HepG2 (cell line): Measurements from ENCODE around the gene FITM1. TPM values are rescaled to one million over a fixed set of nuclear protein-coding genes. Genes with fewer than 3 reads are reported as not detected.

ENCODE experiments used
- ATF2 ChIP-seq: sonication (generic); formaldehyde crosslinking; IDR thresholded peaks from 2 replicates; pipeline ENCODE4 v1.4.0; 2020; ENCODE audit warnings: missing genetic modification reagents
- CREM ChIP-seq, 2 experiments: sonication (generic) in 1 of 2; formaldehyde crosslinking in 1 of 2; IDR thresholded peaks; 2 replicates each; pipeline versions ENCODE4 v1.4.0 to v1.6.1; 2016 to 2020; ENCODE audit warnings: antibody characterized with exemption in 1 of 2, mild to moderate bottlenecking in 1 of 2, missing genetic modification reagents in 1 of 2
- FOXC1 ChIP-seq: sonication (generic); formaldehyde crosslinking; IDR thresholded peaks from 2 replicates; pipeline ENCODE4 v1.8.0; 2022; ENCODE audit warnings: mild to moderate bottlenecking, missing genetic modification reagents, borderline replicate concordance
- FOXJ3 ChIP-seq: sonication (generic); formaldehyde crosslinking; IDR thresholded peaks from 2 replicates; pipeline ENCODE4 v1.4.0; 2020; ENCODE audit warnings: missing genetic modification reagents, mild to moderate bottlenecking, borderline replicate concordance
- GPBP1L1 ChIP-seq: sonication (generic); formaldehyde crosslinking; IDR thresholded peaks from 2 replicates; pipeline ENCODE4 v1.5.0; 2020; ENCODE audit warnings: mild to moderate bottlenecking, missing genetic modification reagents
- HNF4A ChIP-seq: sonication (generic); formaldehyde crosslinking; IDR thresholded peaks from 2 replicates; pipeline ENCODE4 v1.4.0; 2020; ENCODE audit warnings: missing genetic modification reagents
- IRX3 ChIP-seq: sonication (generic); formaldehyde crosslinking; IDR thresholded peaks from 2 replicates; pipeline ENCODE4 v1.8.1; 2023; ENCODE audit warnings: mild to moderate bottlenecking, low read depth, missing genetic modification reagents, borderline replicate concordance
- KMT2B ChIP-seq: IDR thresholded peaks from 2 replicates; pipeline ENCODE4 v1.6.1; 2016; ENCODE audit warnings: missing genetic modification reagents, missing compliant biosample characterization
- LCORL ChIP-seq, 2 experiments: fragments of 450-650 bp in 1 of 2; sonication (generic) in 1 of 2; formaldehyde crosslinking in 1 of 2; IDR thresholded peaks; 2 replicates each; pipeline versions ENCODE4 v1.5.0 to v1.6.1; 2017 to 2020; ENCODE audit warnings: antibody characterized with exemption in 1 of 2, missing genetic modification reagents in 1 of 2
- MAF1 ChIP-seq: sonication (generic); formaldehyde crosslinking; IDR thresholded peaks from 2 replicates; pipeline ENCODE4 v1.5.0; 2020; ENCODE audit warnings: missing genetic modification reagents, borderline replicate concordance
- NCOR1 ChIP-seq: fragments of 200-600 bp; sonication (generic); IDR thresholded peaks from 2 replicates; pipeline ENCODE4 v1.7.0; 2017; ENCODE audit warnings: antibody characterized with exemption, low read length, borderline replicate concordance
- RBM22 ChIP-seq: fragments of 200-400 bp; formaldehyde crosslinking; optimal IDR thresholded peaks from 2 replicates; pipeline ENCODE3; 2017; ENCODE audit warnings: mild to moderate bottlenecking, low read length, moderate library complexity
- SIN3B ChIP-seq: fragments of 150-350 bp; IDR thresholded peaks from 2 replicates; pipeline ENCODE4 v1.6.1; 2014; ENCODE audit warnings: low read length
- SIX4 ChIP-seq: sonication (generic); formaldehyde crosslinking; IDR thresholded peaks from 2 replicates; pipeline ENCODE4 v1.4.0; 2020; ENCODE audit warnings: missing genetic modification reagents
- TBX2 ChIP-seq: sonication (generic); formaldehyde crosslinking; IDR thresholded peaks from 2 replicates; pipeline ENCODE4 v1.5.0; 2020; ENCODE audit warnings: missing genetic modification reagents, mild to moderate bottlenecking, borderline replicate concordance
- THAP8 ChIP-seq: sonication (generic); formaldehyde crosslinking; IDR thresholded peaks from 2 replicates; pipeline ENCODE4 v1.5.1; 2020; ENCODE audit warnings: missing genetic modification reagents, mild to moderate bottlenecking, borderline replicate concordance
- ZBTB7A ChIP-seq: sonication (generic); formaldehyde crosslinking; IDR thresholded peaks from 2 replicates; pipeline ENCODE4 v1.8.0; 2022; ENCODE audit warnings: mild to moderate bottlenecking, missing genetic modification reagents
- ZNF17 ChIP-seq: sonication (generic); formaldehyde crosslinking; IDR thresholded peaks from 2 replicates; pipeline ENCODE4 v1.5.0; 2020; ENCODE audit warnings: mild to moderate bottlenecking, missing genetic modification reagents
- ZNF264 ChIP-seq: sonication (generic); formaldehyde crosslinking; IDR thresholded peaks from 2 replicates; pipeline ENCODE4 v1.4.0; 2020; ENCODE audit warnings: missing genetic modification reagents
- ZNF326 ChIP-seq: sonication (generic); formaldehyde crosslinking; IDR thresholded peaks from 2 replicates; pipeline ENCODE4 v1.4.0; 2020; ENCODE audit warnings: missing genetic modification reagents, borderline replicate concordance
- ZNF589 ChIP-seq: sonication (generic); formaldehyde crosslinking; conservative IDR thresholded peaks from 2 replicates; pipeline ENCODE4 v1.8.0; 2022; ENCODE audit warnings: mild to moderate bottlenecking, moderate library complexity, missing genetic modification reagents
- ZNF781 ChIP-seq: sonication (generic); formaldehyde crosslinking; IDR thresholded peaks from 2 replicates; pipeline ENCODE4 v1.5.1; 2020; ENCODE audit warnings: borderline replicate concordance, mild to moderate bottlenecking, missing genetic modification reagents; ENCODE audit errors: not compliant biosample characterization
- ZNF790 ChIP-seq: sonication (generic); formaldehyde crosslinking; IDR thresholded peaks from 2 replicates; pipeline ENCODE4 v1.8.0; 2022; ENCODE audit warnings: missing genetic modification reagents, mild to moderate bottlenecking, borderline replicate concordance
- ZNF841 ChIP-seq: sonication (generic); formaldehyde crosslinking; IDR thresholded peaks from 2 replicates; pipeline ENCODE4 v1.8.1; 2023; ENCODE audit warnings: missing genetic modification reagents, borderline replicate concordance
- ZSCAN20 ChIP-seq: sonication (generic); formaldehyde crosslinking; IDR thresholded peaks from 2 replicates; pipeline ENCODE4 v1.4.0; 2020; ENCODE audit warnings: missing genetic modification reagents, mild to moderate bottlenecking, borderline replicate concordance
- polyA plus RNA-seq, 8 experiments: library from polyadenylated mRNA; depleted of rRNA in 3 of 8; stranded (reverse) in 7 of 8; unstranded in 1 of 8; fragments of >200 nt; fragmentation: Illumina TruSeq in 4 of 8; extraction: Trizol in 4 of 8; gene quantifications; 2 replicates each; pipeline versions ENCODE4 v1.2.1 to v1.2.3, GENCODE V29; 2011 to 2016; ENCODE audit warnings: low read depth in 4 of 8, missing spikeins in 1 of 8, mixed read lengths in 1 of 8; ENCODE audit not compliant: insufficient read depth in 1 of 8
- total RNA-seq, 5 experiments: library from RNA; depleted of rRNA; stranded (reverse); fragments of >200 nt; fragmentation: Illumina TruSeq; extraction: Trizol; gene quantifications; 2 replicates each; pipeline ENCODE4 v1.2.3, GENCODE V29; 2016; ENCODE audit warnings: low read depth in 1 of 5

Gene FITM1
- total and polyA plus RNA-seq, 2 of the 13 experiments (the other 11 are each of a cell fraction or from before 2014, with no cell fraction given) = 2.7 to 5.8 TPM

GRCh38 chr14:24113801-24114531 lies 16.5 kb upstream of the FITM1 start (continued):
- TF ChIP-seq TBX2 (CRISPR knock-in tag) (peak; percentile 98), KMT2B (CRISPR knock-in tag) (peak; percentile 87), CREM (IDR thresholded peaks at IDR 0.05) (peak; percentile 84; the same call in 1 of the 2 replicates), CREM (CRISPR knock-in tag; IDR thresholded peaks at IDR 0.05) (peak; percentile 39; the same call in 1 of the 2 replicates), ZNF781 (no peak), SIX4 (peak; percentile 93), ZNF17 (0 out of 2 replicates have a peak, but pooled peaks have one; percentile 41), ZNF841 (no peak), MAF1 (CRISPR knock-in tag) (peak; percentile 68; the same call in 1 of the 2 replicates), FOXC1 (CRISPR knock-in tag) (peak; percentile 92; the same call in 1 of the 2 replicates), ZNF326 (0 out of 2 replicates have a peak, but pooled peaks have one; percentile 12), FOXJ3 (peak; percentile 95), ZNF790 (peak; percentile 86), ZNF264 (CRISPR knock-in tag) (peak; percentile 97), ZSCAN20 (CRISPR knock-in tag) (peak; percentile 25; the same call in 1 of the 2 replicates), RBM22 (peak; percentile 83), ZNF589 (no peak), LCORL (IDR thresholded peaks at IDR 0.05) (0 out of 2 replicates have a peak, but pooled peaks have one; percentile 25), LCORL (CRISPR knock-in tag; IDR thresholded peaks at IDR 0.05) (peak; percentile 99), ZBTB7A (CRISPR knock-in tag) (peak; percentile 95), SIN3B (peak; percentile 61; the same call in 1 of the 2 replicates), THAP8 (CRISPR knock-in tag) (no peak; the same call in 1 of the 2 replicates), GPBP1L1 (CRISPR knock-in tag) (no peak), NCOR1 (peak; percentile 99), HNF4A (CRISPR knock-in tag) (peak; percentile 100), IRX3 (CRISPR knock-in tag) (peak; percentile 86), ATF2 (CRISPR knock-in tag) (peak; percentile 97)
